Common myeloid progenitor, CD34-positive (primary cell): ENCODE results near the gene PRR23E.

Source experiments
- CTCF ChIA-PET: fragments of 350-600 bp; sonication (Branson Sonifier 250); formaldehyde crosslinking; loops from one replicate; lab custom pipeline; 2021; ENCODE audit warnings: antibody characterized with exemption; lab: Charles Lee
- POLR2A ChIA-PET: fragments of 350-600 bp; sonication (Branson Sonifier 250); formaldehyde crosslinking; loops from one replicate; lab custom pipeline; 2021; ENCODE audit warnings: antibody characterized with exemption; lab: Charles Lee
- DNase-seq, 3 donors: peaks; one replicate each; pipeline versions ENCODE4 v3.0.0 to v3.0.0-alpha.2; 2013
- H3K27ac ChIP-seq, 2 experiments: 1 replicate in 1 of 2; 2 replicates in 1 of 2; pipeline ENCODE4 v1.7.0; 2013; ENCODE audit warnings: inconsistent platforms in 2 of 2, low read length in 2 of 2, mild to moderate bottlenecking in 2 of 2, low read depth in 1 of 2, moderate library complexity in 1 of 2; ENCODE audit not compliant: severe bottlenecking in 2 of 2, insufficient read depth in 1 of 2, poor library complexity in 1 of 2
- H3K27me3 ChIP-seq, 5 experiments: replicated peaks in 2 of 5; 1 replicate in 3 of 5; 2 replicates in 2 of 5; pipeline versions ENCODE4 v1.6.1 to v1.7.0; 2013; ENCODE audit warnings: low read length in 4 of 5, mild to moderate bottlenecking in 2 of 5, moderate library complexity in 2 of 5, inconsistent platforms in 1 of 5; ENCODE audit not compliant: insufficient read depth in 5 of 5, control insufficient read depth in 4 of 5
- H3K36me3 ChIP-seq, 4 experiments: 1 replicate in 2 of 4; 2 replicates in 2 of 4; pipeline versions ENCODE4 v1.6.1 to v1.7.0; 2013; ENCODE audit warnings: low read length in 3 of 4, control low read depth in 1 of 4, mild to moderate bottlenecking in 1 of 4; ENCODE audit not compliant: control insufficient read depth in 4 of 4, insufficient read depth in 4 of 4
- H3K4me1 ChIP-seq, 4 experiments: 1 replicate in 3 of 4; 2 replicates in 1 of 4; pipeline versions ENCODE4 v1.6.1 to v1.7.1; 2013; ENCODE audit warnings: low read length in 3 of 4, mild to moderate bottlenecking in 3 of 4, control low read depth in 1 of 4, inconsistent platforms in 1 of 4, moderate library complexity in 1 of 4; ENCODE audit not compliant: control insufficient read depth in 4 of 4, insufficient read depth in 4 of 4; ENCODE audit errors: control extremely low read depth in 1 of 4
- H3K4me3 ChIP-seq, 7 experiments: 1 replicate in 4 of 7; 2 replicates in 3 of 7; pipeline versions ENCODE4 v1.5.1 to v1.7.0; 2013; ENCODE audit warnings: mild to moderate bottlenecking in 7 of 7, low read length in 6 of 7, moderate library complexity in 6 of 7, inconsistent platforms in 2 of 7, low read depth in 2 of 7, control low read depth in 1 of 7; ENCODE audit not compliant: insufficient read depth in 4 of 7, control insufficient read depth in 1 of 7; ENCODE audit errors: extremely low read depth in 1 of 7
- H3K9me3 ChIP-seq, 5 experiments: 1 replicate in 4 of 5; 2 replicates in 1 of 5; pipeline versions ENCODE4 v1.6.1 to v1.7.1; 2013; ENCODE audit warnings: low read length in 4 of 5, mild to moderate bottlenecking in 2 of 5, inconsistent platforms in 1 of 5, low read depth in 1 of 5, moderate library complexity in 1 of 5; ENCODE audit not compliant: control insufficient read depth in 4 of 5, insufficient read depth in 2 of 5; ENCODE audit errors: control extremely low read depth in 1 of 5
- WGBS: methylation state at CpG from one replicate; pipeline ENCODE4 v1.1.5; 2013; ENCODE audit not compliant: insufficient coverage; 5-methylcytosine and 5-hydroxymethylcytosine counted together

Gene PRR23E

DNA sequence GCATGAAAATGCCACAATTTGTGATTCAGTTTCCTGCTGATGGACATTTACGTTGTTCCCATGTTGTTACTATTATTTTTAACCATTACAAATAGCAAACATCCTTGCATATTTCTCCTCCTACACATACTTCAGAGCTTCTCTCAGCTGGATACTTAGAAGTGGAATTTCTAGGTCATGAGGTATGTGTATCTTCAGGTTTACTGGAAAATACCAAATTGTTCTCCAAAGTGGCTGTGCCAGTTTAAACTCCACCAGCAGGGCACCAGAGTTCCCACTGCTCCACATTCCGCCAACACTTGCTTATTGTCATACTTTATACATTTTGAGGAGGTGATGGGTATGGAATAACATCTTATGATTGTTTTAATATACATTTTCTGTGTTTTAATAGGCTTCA lies 45.7 kb downstream of the PRR23E start:
- Histone ChIP-seq H3K36me3 (no peaks in the 10 kb centered on the region), H3K9me3 (peaks cover 0 to 19% (median 4%) of the 10 kb centered on the region in 5 experiments), H3K4me3 (no peak overlapping the region), H3K4me1 (no peaks in the 10 kb centered on the region), H3K27ac (no peak overlapping the region), H3K27me3 (peaks cover 0 to 11% (median 0%) of the 10 kb centered on the region in 5 experiments)
- no peak for DNase-seq
- ChIA-PET CTCF (no interaction called here), POLR2A (no interaction called here)
- WGBS: no CpG with 5 or more reads among the region's 2 CpGs

DNA sequence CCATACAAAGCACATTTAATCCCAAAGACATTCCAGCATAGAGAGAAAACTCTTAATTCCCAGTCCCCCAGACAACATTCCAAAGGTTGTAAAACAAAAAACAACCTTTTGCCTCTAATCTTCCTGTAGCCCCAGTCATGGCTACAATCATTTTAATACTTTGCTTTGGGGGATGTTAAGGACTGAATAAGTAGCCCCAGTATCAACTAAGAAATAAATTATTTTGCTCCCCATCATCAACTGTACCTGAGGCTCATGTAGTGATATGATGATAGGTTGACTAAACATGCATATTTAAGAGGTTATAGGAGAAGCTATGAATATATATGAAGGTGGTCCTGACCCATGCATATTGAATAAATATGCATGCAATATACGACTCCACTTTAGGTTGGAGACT lies 54.4 kb downstream of the PRR23E start:
- Histone ChIP-seq H3K4me3 (no peak overlapping the region), H3K4me1 (no peaks in the 10 kb centered on the region), H3K27me3 (peaks cover 0 to 8% (median 0%) of the 10 kb centered on the region in 5 experiments), H3K9me3 (peaks cover 7 to 50% (median 17%) of the 10 kb centered on the region in 5 experiments), H3K36me3 (no peaks in the 10 kb centered on the region), H3K27ac (no peak overlapping the region)
- POLR2A ChIA-PET: no interaction called here
- no CpG with 5 or more reads among the region's 1 CpG for WGBS
- no peak for DNase-seq
- CTCF ChIA-PET: no interaction called here
